PC-9 (cell line): ENCODE results near the gene MRFAP1L1. TPM values are rescaled to one million over a fixed set of nuclear protein-coding genes. Genes with fewer than 3 reads are reported as not detected.

Experiments used
- BruUV-seq: library from RNA; stranded (reverse); fragments of 400-500 nt; replicated peaks from 2 replicates; lab custom pipeline; 2021; lab: Mats Ljungman, UMichigan
- CTCF ChIA-PET: fragments of 300-600 bp; sonication (Branson Sonifier 250); formaldehyde crosslinking; loops from one replicate; lab custom pipeline; 2022; ENCODE audit warnings: antibody characterized with exemption; lab: Charles Lee
- POLR2A ChIA-PET: fragments of 300-600 bp; sonication (Branson Sonifier 250); formaldehyde crosslinking; loops from one replicate; lab custom pipeline; 2022; ENCODE audit warnings: antibody characterized with exemption; ENCODE audit not compliant: unreplicated experiment; lab: Charles Lee
- DNase-seq, 2 experiments: peaks; one replicate each; pipeline versions ENCODE4 v3.0.0 to v3.0.0-alpha.2; 2015 to 2022; ENCODE audit warnings: mixed read lengths in 1 of 2
- H2AFZ ChIP-seq: fragments of 200-600 bp; sonication (generic); 2 replicates; pipeline ENCODE4 v1.8.1; 2017; ENCODE audit warnings: antibody characterized with exemption
- H3F3A ChIP-seq: fragments of 200-600 bp; sonication (generic); 2 replicates; pipeline ENCODE4 v1.8.1; 2017; ENCODE audit warnings: antibody characterized with exemption, mild to moderate bottlenecking, low read depth; ENCODE audit not compliant: insufficient read depth
- H3K27ac ChIP-seq: fragments of 200-600 bp; sonication (generic); 2 replicates; pipeline ENCODE4 v1.6.1; 2016; ENCODE audit warnings: mixed run types
- H3K27me3 ChIP-seq: fragments of 200-600 bp; sonication (generic); 2 replicates; pipeline ENCODE4 v1.6.1; 2016; ENCODE audit warnings: low read depth, mixed run types; ENCODE audit not compliant: insufficient read depth
- H3K36me3 ChIP-seq: fragments of 200-600 bp; sonication (generic); 2 replicates; pipeline ENCODE4 v1.6.1; 2016; ENCODE audit warnings: low read depth, mixed run types
- H3K4me1 ChIP-seq: fragments of 200-600 bp; sonication (generic); replicated peaks from 2 replicates; pipeline ENCODE4 v1.6.1; 2016; ENCODE audit warnings: mixed run types; ENCODE audit not compliant: insufficient read depth
- H3K4me2 ChIP-seq: fragments of 200-600 bp; sonication (generic); 2 replicates; pipeline ENCODE4 v1.6.1; 2017; ENCODE audit warnings: mixed run types
- H3K4me3 ChIP-seq: fragments of 200-600 bp; sonication (generic); 2 replicates; pipeline ENCODE4 v1.6.1; 2016; ENCODE audit warnings: mixed run types
- H3K79me2 ChIP-seq: fragments of 200-600 bp; sonication (generic); 2 replicates; pipeline ENCODE4 v1.6.1; 2017; ENCODE audit warnings: low read depth, mixed run types
- H3K9me2 ChIP-seq: fragments of 200-600 bp; sonication (generic); 2 replicates; pipeline ENCODE4 v1.8.1; 2017; ENCODE audit warnings: mild to moderate bottlenecking; ENCODE audit not compliant: insufficient read depth
- H3K9me3 ChIP-seq: fragments of 200-600 bp; sonication (generic); 2 replicates; pipeline ENCODE4 v1.8.1; 2016; ENCODE audit warnings: low read depth; ENCODE audit not compliant: insufficient read depth
- H4K20me1 ChIP-seq: fragments of 200-600 bp; sonication (generic); 2 replicates; pipeline ENCODE4 v1.8.1; 2017; ENCODE audit not compliant: insufficient read depth
- EZH2 ChIP-seq: fragments of 200-600 bp; sonication (generic); IDR thresholded peaks from 2 replicates; pipeline ENCODE4 v1.8.0; 2017; ENCODE audit warnings: antibody characterized with exemption, low read depth
- intact Hi-C: fragments of 100-400 bp; cut with micrococcal nuclease; formaldehyde crosslinking; loops from one replicate; pipeline ENCODE4 v1.10.0; 2022; ENCODE audit not compliant: unreplicated experiment
- total RNA-seq: library from RNA; stranded (reverse); gene quantifications from 2 replicates; pipeline ENCODE4 v1.2.3, GENCODE V29; 2021
- TF ChIP-seq, protein P1 (sequence below): fragments of 200-600 bp; sonication (generic); conservative IDR thresholded peaks from 2 replicates; pipeline ENCODE4 v1.6.1; 2017; ENCODE audit warnings: mixed run types, antibody characterized with exemption, mild to moderate bottlenecking, moderate library complexity

The MRFAP1L1 gene
- total RNA-seq, 1 experiment from 2014 or later: 51.4 TPM

DNA sequence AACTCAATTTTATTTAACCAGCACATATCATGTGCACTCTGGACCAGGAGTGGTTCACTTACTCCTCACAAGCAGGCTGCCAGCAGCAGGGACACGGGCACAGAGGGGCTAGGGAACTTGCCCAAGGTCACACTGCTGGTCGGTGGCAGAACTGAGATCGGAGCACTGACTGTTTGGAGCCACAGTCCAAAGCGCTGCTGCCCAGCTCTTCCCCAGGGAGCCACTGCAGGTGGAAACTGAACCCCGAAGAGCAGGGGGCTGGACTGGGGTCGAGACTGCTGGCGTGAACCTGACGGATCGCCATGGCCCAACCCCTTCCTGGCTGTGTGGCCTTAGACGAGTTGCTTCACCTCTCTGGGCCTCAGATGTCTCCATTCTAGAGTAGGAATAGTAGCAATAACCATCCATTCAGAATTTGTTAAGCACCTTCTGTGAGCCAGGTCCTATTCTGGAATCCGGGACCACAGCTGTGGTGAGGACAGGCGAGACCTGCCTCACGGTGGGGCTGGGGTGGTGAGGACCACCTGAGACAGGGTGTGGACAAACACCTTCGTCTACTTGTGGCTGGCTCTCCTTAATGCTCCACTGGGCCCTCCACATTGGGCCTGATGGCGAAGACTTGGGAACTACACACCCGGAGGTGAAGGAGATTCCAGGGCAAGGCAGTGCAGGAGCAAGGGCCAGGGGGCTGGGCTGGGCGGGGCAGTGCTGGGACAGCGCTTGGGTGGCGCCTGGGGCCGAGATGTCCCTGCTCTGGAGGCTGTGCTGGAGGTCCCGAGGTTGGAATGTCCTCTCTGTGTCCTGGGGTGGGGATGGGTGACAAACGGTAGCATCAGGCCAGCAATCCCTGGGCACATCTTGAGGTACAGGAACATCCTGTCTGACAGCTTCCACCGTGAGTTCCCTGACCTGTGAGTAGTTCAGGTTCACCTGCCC, 40.9 kb upstream of the MRFAP1L1 start:
- Histone ChIP-seq H3K36me3 (no peaks in the 10 kb centered on the region), H3K27ac (peak overlapping the region; percentile 96), H3K79me2 (no peaks in the 10 kb centered on the region), H3K27me3 (no peaks in the 10 kb centered on the region), H3F3A (peaks cover 32% of the 10 kb centered on the region), H3K4me3 (peak overlapping the region; percentile 13; the same call in 1 of the 2 replicates), H4K20me1 (no peaks in the 10 kb centered on the region), H3K9me3 (no peaks in the 10 kb centered on the region), H3K4me1 (peaks cover 87% of the 10 kb centered on the region), H3K9me2 (no peaks in the 10 kb centered on the region), H2AFZ (no peak overlapping the region), H3K4me2 (peak overlapping the region; percentile 95)
- DNase-seq: peak; percentile 71 to 80
- TF ChIP-seq, protein P1, sequence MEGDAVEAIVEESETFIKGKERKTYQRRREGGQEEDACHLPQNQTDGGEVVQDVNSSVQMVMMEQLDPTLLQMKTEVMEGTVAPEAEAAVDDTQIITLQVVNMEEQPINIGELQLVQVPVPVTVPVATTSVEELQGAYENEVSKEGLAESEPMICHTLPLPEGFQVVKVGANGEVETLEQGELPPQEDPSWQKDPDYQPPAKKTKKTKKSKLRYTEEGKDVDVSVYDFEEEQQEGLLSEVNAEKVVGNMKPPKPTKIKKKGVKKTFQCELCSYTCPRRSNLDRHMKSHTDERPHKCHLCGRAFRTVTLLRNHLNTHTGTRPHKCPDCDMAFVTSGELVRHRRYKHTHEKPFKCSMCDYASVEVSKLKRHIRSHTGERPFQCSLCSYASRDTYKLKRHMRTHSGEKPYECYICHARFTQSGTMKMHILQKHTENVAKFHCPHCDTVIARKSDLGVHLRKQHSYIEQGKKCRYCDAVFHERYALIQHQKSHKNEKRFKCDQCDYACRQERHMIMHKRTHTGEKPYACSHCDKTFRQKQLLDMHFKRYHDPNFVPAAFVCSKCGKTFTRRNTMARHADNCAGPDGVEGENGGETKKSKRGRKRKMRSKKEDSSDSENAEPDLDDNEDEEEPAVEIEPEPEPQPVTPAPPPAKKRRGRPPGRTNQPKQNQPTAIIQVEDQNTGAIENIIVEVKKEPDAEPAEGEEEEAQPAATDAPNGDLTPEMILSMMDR: no peak
- TF ChIP-seq EZH2: no peak
- ChIA-PET CTCF (no interaction called here), POLR2A (interaction anchor here (0.6 to 1.0 kb wide), 4 partner anchors 22 to 78 kb away, joined by 3 to 8 read pairs (median 4); no protein-coding TSS in a partner anchor)
- no TSS peak for BruUV-seq
- intact Hi-C loops: loop anchor here (1.0 kb wide), 1 partner anchor 23 kb away; no protein-coding TSS in a partner anchor

DNA sequence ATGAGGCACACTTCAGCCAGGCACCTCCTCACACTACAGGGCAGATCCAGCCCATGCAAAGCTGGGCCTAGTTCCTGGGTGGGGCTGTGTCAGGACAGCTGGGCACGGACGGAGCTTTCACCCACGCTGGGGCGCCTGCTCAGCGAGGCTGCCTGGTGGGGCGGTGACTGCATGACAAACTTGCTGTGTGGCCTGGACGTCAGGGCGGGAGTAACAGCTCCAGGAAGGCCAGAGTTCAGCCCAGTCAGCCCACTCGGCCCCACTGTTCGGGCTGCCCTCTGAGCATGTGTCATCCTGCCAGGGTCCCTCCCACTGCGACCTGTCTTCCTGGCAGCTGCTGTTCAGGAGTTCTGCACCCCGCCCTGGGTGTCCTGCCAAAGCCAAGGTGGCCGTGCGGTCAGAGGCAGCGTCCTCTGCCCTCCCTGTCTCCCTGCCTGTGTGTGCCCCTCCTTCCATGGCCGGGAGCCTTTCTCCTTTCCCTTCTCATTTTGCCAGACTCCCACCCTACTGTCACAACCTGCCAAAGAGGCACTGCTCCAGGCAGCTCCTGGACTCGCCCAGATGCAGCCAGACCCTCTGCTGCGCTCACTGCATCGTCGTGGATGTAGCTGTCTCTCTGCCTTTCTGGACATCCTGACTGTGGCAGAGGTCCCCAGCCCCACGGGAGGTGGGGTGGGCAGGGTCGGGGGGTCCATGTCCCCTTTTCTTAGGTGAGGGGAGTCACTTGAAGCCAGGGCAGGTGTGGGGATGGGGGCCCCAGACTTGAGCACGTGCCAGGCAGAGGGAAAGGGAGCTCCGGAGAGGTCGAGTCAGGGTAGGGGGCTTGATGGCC, 39.9 kb upstream of the MRFAP1L1 start:
- DNase-seq: peak; percentile 91 to 93
- intact Hi-C loops: loop anchor here (1.0 kb wide), 1 partner anchor 17 kb away; no protein-coding TSS in a partner anchor
- Histone ChIP-seq H3F3A (peaks cover 32% of the 10 kb centered on the region), H3K9me2 (no peaks in the 10 kb centered on the region), H3K79me2 (no peaks in the 10 kb centered on the region), H3K27ac (peak overlapping the region; percentile 96), H3K4me1 (peaks cover 78% of the 10 kb centered on the region), H3K9me3 (no peaks in the 10 kb centered on the region), H3K36me3 (no peaks in the 10 kb centered on the region), H2AFZ (no peak overlapping the region), H3K4me2 (peak overlapping the region; percentile 95), H3K4me3 (peak overlapping the region; percentile 35; the same call in 1 of the 2 replicates), H4K20me1 (no peaks in the 10 kb centered on the region), H3K27me3 (no peaks in the 10 kb centered on the region)
- TF ChIP-seq EZH2: no peak
- TF ChIP-seq, protein P1: no peak
- BruUV-seq: no TSS peak
- CTCF ChIA-PET: no interaction called here
- POLR2A ChIA-PET: interaction anchor here (0.6 to 1.0 kb wide), 2 partner anchors 9 to 77 kb away, joined by 3 to 8 read pairs; no protein-coding TSS in a partner anchor

DNA sequence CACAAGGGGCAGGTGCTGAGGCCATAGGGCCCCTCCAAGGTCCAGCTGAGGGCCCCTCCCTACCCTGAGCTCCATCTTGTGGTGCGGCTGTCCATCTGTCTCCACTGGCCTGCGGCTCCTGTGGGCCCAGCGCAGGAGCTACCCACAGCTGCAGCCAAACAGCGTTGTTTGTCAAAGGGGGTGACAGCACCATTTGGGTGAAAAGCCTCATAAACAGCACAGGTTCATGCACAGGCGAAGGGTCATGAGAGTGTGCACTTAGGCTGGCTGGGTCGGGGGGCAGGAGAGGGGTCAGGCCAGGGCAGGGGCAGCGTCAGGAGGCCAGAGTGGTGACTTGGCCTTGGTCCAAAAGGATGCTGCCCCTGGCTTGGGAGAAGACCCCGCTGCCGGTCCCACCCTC, 38.6 kb upstream of the MRFAP1L1 start:
- no peaks in the 10 kb centered on the region for H4K20me1 ChIP-seq
- H3K9me2 ChIP-seq: no peaks in the 10 kb centered on the region
- DNase-seq: no peak
- no peak overlapping the region for H2AFZ ChIP-seq
- no peak overlapping the region for H3K4me3 ChIP-seq
- intact Hi-C loops: no loop called here
- H3K9me3 ChIP-seq: no peaks in the 10 kb centered on the region
- ChIA-PET CTCF (no interaction called here), POLR2A (no interaction called here)
- no peaks in the 10 kb centered on the region for H3K36me3 ChIP-seq
- H3K27me3 ChIP-seq: no peaks in the 10 kb centered on the region
- BruUV-seq: no TSS peak
- peak overlapping the region; percentile 48; the same call in 1 of the 2 replicates for H3K27ac ChIP-seq
- peaks cover 65% of the 10 kb centered on the region for H3K4me1 ChIP-seq
- peaks cover 28% of the 10 kb centered on the region for H3F3A ChIP-seq
- TF ChIP-seq EZH2: no peak
- TF ChIP-seq, protein P1: no peak
- no peaks in the 10 kb centered on the region for H3K79me2 ChIP-seq
- 0 out of 2 replicates have a peak overlapping the region, but pooled peaks have one; percentile 95 for H3K4me2 ChIP-seq
